Stomach smooth muscle (tissue), 2 donors: Measurements from ENCODE around the gene SLC36A3.

Experiments used
- H3K27ac ChIP-seq: one replicate; pipeline ENCODE4 v1.7.0; 2013; ENCODE audit warnings: mild to moderate bottlenecking, low read length, inconsistent platforms
- H3K27me3 ChIP-seq, 2 donors: one replicate each; pipeline ENCODE4 v1.7.0; 2013; ENCODE audit warnings: low read length in 2 of 2; ENCODE audit not compliant: insufficient read depth in 2 of 2, control insufficient read depth in 1 of 2
- H3K36me3 ChIP-seq, 2 donors: one replicate each; pipeline ENCODE4 v1.7.0; 2013; ENCODE audit warnings: low read length in 2 of 2; ENCODE audit not compliant: control insufficient read depth in 2 of 2, insufficient read depth in 2 of 2
- H3K4me1 ChIP-seq: one replicate; pipeline ENCODE4 v1.7.0; 2013; ENCODE audit warnings: low read length; ENCODE audit not compliant: control insufficient read depth, insufficient read depth
- H3K4me3 ChIP-seq, 2 donors: one replicate each; pipeline ENCODE4 v1.7.0; 2013; ENCODE audit warnings: low read length in 2 of 2
- H3K9ac ChIP-seq, 2 donors: one replicate each; pipeline ENCODE4 v1.7.0; 2013; ENCODE audit warnings: low read length in 2 of 2, mild to moderate bottlenecking in 1 of 2
- H3K9me3 ChIP-seq, 2 donors: one replicate each; pipeline ENCODE4 v1.7.0; 2013; ENCODE audit warnings: low read length in 2 of 2; ENCODE audit not compliant: control insufficient read depth in 2 of 2
- donor health status: healthy.
- donor health status: Pancreatic carcinoma.

SLC36A3 gene

GRCh38 chr5:151283120-151283825 lies 20.3 kb downstream of the SLC36A3 start:
- no peaks in the 10 kb centered on the region for H3K4me1 ChIP-seq
- H3K9me3 ChIP-seq = no peaks in the 10 kb centered on the region
- H3K4me3 ChIP-seq = no peak overlapping the region
- H3K36me3 ChIP-seq = no peaks in the 10 kb centered on the region
- H3K27me3 ChIP-seq = no peaks in the 10 kb centered on the region
- no peak overlapping the region for H3K9ac ChIP-seq
- no peak overlapping the region for H3K27ac ChIP-seq

GRCh38 chr5:151281001-151281639 lies 22.4 kb downstream of the SLC36A3 start:
- H3K9me3 ChIP-seq = no peaks in the 10 kb centered on the region
- no peaks in the 10 kb centered on the region for H3K27me3 ChIP-seq
- H3K4me3 ChIP-seq = no peak overlapping the region
- H3K36me3 ChIP-seq = no peaks in the 10 kb centered on the region
- H3K4me1 ChIP-seq = no peaks in the 10 kb centered on the region
- no peak overlapping the region for H3K9ac ChIP-seq
- no peak overlapping the region for H3K27ac ChIP-seq

- no peaks in the 10 kb centered on the region for H3K4me1 ChIP-seq
- no peak overlapping the region for H3K27ac ChIP-seq
- H3K27me3 ChIP-seq = no peaks in the 10 kb centered on the region
- no peak overlapping the region for H3K9ac ChIP-seq
- H3K9me3 ChIP-seq = no peaks in the 10 kb centered on the region
- H3K4me3 ChIP-seq = no peak overlapping the region
- no peaks in the 10 kb centered on the region for H3K36me3 ChIP-seq
Observed at GRCh38 chr5:151280443-151280842, 23.1 kb downstream of the SLC36A3 start.

GRCh38 chr5:151278845-151279244 lies 24.7 kb downstream of the SLC36A3 start:
- no peaks in the 10 kb centered on the region for H3K4me1 ChIP-seq
- H3K9ac ChIP-seq = no peak overlapping the region
- no peaks in the 10 kb centered on the region for H3K36me3 ChIP-seq
- H3K4me3 ChIP-seq = no peak overlapping the region
- H3K9me3 ChIP-seq = no peaks in the 10 kb centered on the region
- H3K27ac ChIP-seq = no peak overlapping the region
- H3K27me3 ChIP-seq = no peaks in the 10 kb centered on the region

- Histone ChIP-seq H3K27me3 (no peaks in the 10 kb centered on the region), H3K27ac (no peak overlapping the region), H3K9me3 (no peaks in the 10 kb centered on the region), H3K9ac (no peak overlapping the region), H3K4me1 (no peaks in the 10 kb centered on the region), H3K36me3 (no peaks in the 10 kb centered on the region), H3K4me3 (no peak overlapping the region)
Observed at GRCh38 chr5:151275803-151276202, 27.8 kb downstream of the SLC36A3 start.

GRCh38 chr5:151274666-151275065 lies 28.9 kb downstream of the SLC36A3 start:
- Histone ChIP-seq H3K9me3 (no peaks in the 10 kb centered on the region), H3K9ac (no peak overlapping the region), H3K27ac (no peak overlapping the region), H3K36me3 (peaks cover 0 to 4% of the 10 kb centered on the region in 2 donors), H3K4me3 (no peak overlapping the region), H3K4me1 (no peaks in the 10 kb centered on the region), H3K27me3 (no peaks in the 10 kb centered on the region)

- peaks cover 12 to 21% of the 10 kb centered on the region in 2 donors for H3K36me3 ChIP-seq
- no peaks in the 10 kb centered on the region for H3K4me1 ChIP-seq
- no peaks in the 10 kb centered on the region for H3K27me3 ChIP-seq
- no peak overlapping the region for H3K9ac ChIP-seq
- no peak overlapping the region for H3K4me3 ChIP-seq
- H3K27ac ChIP-seq = no peak overlapping the region
- H3K9me3 ChIP-seq = no peaks in the 10 kb centered on the region
Observed at GRCh38 chr5:151271336-151271735, 32.2 kb downstream of the SLC36A3 start.

- no peaks in the 10 kb centered on the region for H3K27me3 ChIP-seq
- no peak overlapping the region for H3K4me3 ChIP-seq
- no peak overlapping the region for H3K9ac ChIP-seq
- H3K9me3 ChIP-seq = no peaks in the 10 kb centered on the region
- no peaks in the 10 kb centered on the region for H3K4me1 ChIP-seq
- no peak overlapping the region for H3K27ac ChIP-seq
- H3K36me3 ChIP-seq = peaks cover 13 to 24% of the 10 kb centered on the region in 2 donors
Observed at GRCh38 chr5:151270599-151270998, 33.0 kb downstream of the SLC36A3 start.

- Histone ChIP-seq H3K4me3 (no peak overlapping the region), H3K4me1 (no peaks in the 10 kb centered on the region), H3K9ac (no peak overlapping the region), H3K36me3 (peaks cover 21 to 24% of the 10 kb centered on the region in 2 donors), H3K27ac (no peak overlapping the region), H3K9me3 (no peaks in the 10 kb centered on the region), H3K27me3 (no peaks in the 10 kb centered on the region)
Observed at GRCh38 chr5:151267491-151268260, 35.9 kb downstream of the SLC36A3 start.

- H3K9ac ChIP-seq = no peak overlapping the region
- H3K9me3 ChIP-seq = no peaks in the 10 kb centered on the region
- no peak overlapping the region for H3K4me3 ChIP-seq
- no peaks in the 10 kb centered on the region for H3K27me3 ChIP-seq
- peaks cover 20 to 21% of the 10 kb centered on the region in 2 donors for H3K36me3 ChIP-seq
- H3K4me1 ChIP-seq = no peaks in the 10 kb centered on the region
- no peak overlapping the region for H3K27ac ChIP-seq
Observed at GRCh38 chr5:151264113-151264512, 39.5 kb downstream of the SLC36A3 start.
